Spleen (tissue), 7 donors: ENCODE measurements around the gene RHBDL1.

Experiments
- POLR2A ChIP-seq, 3 donors: fragments of 450-650 bp; IDR thresholded peaks; one replicate each; pipeline ENCODE4 v1.5.1; 2017; ENCODE audit warnings: antibody characterized with exemption in 3 of 3, mild to moderate bottlenecking in 1 of 3
- POLR2AphosphoS5 ChIP-seq, 3 donors: sonication (generic); formaldehyde crosslinking; IDR thresholded peaks; one replicate each; pipeline ENCODE4 v1.5.1; 2017; ENCODE audit warnings: antibody characterized with exemption in 3 of 3
- TF ChIP-seq, protein P1 (sequence below), 11 experiments: fragments of 200-600 bp in 7 of 11; fragments of 450-650 bp in 4 of 11; sonication (generic) in 4 of 11; IDR thresholded peaks in 8 of 11; conservative IDR thresholded peaks in 3 of 11; 1 replicate in 7 of 11; 2 replicates in 4 of 11; pipeline versions ENCODE4 v1.4.0 to v1.8.0; 2016 to 2021; ENCODE audit warnings: antibody characterized with exemption in 11 of 11, inconsistent platforms in 4 of 11, mild to moderate bottlenecking in 1 of 11
- donor health status: DM: no; HTN: no; CAD: no; lungs with moderate emphysema.
- donor health status: DM: no; HTN: no; CAD: no.
- donor health status: DM: no; HTN: no; CAD: no.

DNA sequence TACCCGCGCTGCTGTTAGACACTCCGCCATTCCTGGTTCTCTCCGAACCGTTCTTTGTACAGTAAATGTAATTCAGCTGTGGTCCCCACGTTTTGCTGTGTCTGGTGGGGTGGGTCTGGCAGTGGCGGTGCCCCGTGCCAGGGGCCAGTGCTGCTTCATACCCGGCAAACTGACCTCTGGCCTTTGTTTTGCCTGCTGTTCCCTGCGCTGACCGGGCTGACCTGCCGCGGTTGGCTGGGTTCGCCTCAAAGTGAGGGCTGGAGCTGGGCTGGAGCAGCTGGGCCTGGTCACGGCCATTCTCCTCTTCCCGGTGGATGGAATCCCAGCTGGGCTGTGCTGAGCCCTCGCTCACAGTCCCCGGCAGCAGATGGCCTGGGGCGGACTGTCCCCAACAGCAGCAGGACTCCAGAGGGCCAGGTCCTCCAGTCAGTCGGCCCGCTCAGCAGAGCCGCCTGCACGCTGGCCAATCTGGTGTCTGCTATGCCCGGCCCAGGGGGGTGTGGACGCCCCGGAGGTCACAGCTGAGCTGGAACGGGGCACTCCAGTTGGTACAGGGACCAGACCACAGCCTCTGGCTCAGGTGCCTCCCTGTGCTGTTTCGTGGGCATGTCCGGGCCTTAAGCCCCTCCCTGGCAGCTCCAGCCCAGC, 46.2 kb upstream of the RHBDL1 start:
- TF ChIP-seq, protein P1, sequence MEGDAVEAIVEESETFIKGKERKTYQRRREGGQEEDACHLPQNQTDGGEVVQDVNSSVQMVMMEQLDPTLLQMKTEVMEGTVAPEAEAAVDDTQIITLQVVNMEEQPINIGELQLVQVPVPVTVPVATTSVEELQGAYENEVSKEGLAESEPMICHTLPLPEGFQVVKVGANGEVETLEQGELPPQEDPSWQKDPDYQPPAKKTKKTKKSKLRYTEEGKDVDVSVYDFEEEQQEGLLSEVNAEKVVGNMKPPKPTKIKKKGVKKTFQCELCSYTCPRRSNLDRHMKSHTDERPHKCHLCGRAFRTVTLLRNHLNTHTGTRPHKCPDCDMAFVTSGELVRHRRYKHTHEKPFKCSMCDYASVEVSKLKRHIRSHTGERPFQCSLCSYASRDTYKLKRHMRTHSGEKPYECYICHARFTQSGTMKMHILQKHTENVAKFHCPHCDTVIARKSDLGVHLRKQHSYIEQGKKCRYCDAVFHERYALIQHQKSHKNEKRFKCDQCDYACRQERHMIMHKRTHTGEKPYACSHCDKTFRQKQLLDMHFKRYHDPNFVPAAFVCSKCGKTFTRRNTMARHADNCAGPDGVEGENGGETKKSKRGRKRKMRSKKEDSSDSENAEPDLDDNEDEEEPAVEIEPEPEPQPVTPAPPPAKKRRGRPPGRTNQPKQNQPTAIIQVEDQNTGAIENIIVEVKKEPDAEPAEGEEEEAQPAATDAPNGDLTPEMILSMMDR (IDR thresholded peaks at IDR 0.05 in 8 of 11, conservative IDR thresholded peaks at IDR 0.05 in 3 of 11): no peak
- TF ChIP-seq POLR2A (IDR thresholded peaks at IDR 0.05) (no peak), POLR2AphosphoS5 (IDR thresholded peaks at IDR 0.05) (peak in 1 of 3 donors; percentile 22)
